Right forelimb (tissue), 1 donor: ENCODE data around the gene ZNF536.

Experiments used
- DNase-seq: peaks from one replicate; pipeline ENCODE4 v3.0.0-alpha.2; 2018

ZNF536 gene

GRCh38 chr19:30371960-30372824 lies at the start of gene ZNF536:
ZNF536 (plus strand) TSS chr19:30372384; CDS start chr19:30443563, 71,179 bp downstream.
- DNase-seq = no peak

- DNase-seq = no peak
Measured at GRCh38 chr19:30322641-30323320, 49.4 kb upstream of the ZNF536 start.

- no peak for DNase-seq
Measured at GRCh38 chr19:30323904-30324303, 48.3 kb upstream of the ZNF536 start.

- no peak for DNase-seq
Measured at GRCh38 chr19:30324982-30325381, 47.2 kb upstream of the ZNF536 start.

GRCh38 chr19:30325676-30326392 lies 46.4 kb upstream of the ZNF536 start:
- DNase-seq = no peak

- no peak for DNase-seq
Measured at GRCh38 chr19:30326393-30326710, 45.8 kb upstream of the ZNF536 start.

- DNase-seq = no peak
Measured at GRCh38 chr19:30327331-30327730, 44.9 kb upstream of the ZNF536 start.

GRCh38 chr19:30328096-30328495 lies 44.1 kb upstream of the ZNF536 start:
- no peak for DNase-seq

- no peak for DNase-seq
Measured at GRCh38 chr19:30330266-30330665, 41.9 kb upstream of the ZNF536 start.

GRCh38 chr19:30332445-30333234 lies 39.5 kb upstream of the ZNF536 start:
- DNase-seq = no peak

- no peak for DNase-seq
Measured at GRCh38 chr19:30333291-30334065, 38.7 kb upstream of the ZNF536 start.

GRCh38 chr19:30334841-30335240 lies 37.3 kb upstream of the ZNF536 start:
- DNase-seq = no peak

GRCh38 chr19:30335306-30335886 lies 36.8 kb upstream of the ZNF536 start:
- DNase-seq = no peak

- no peak for DNase-seq
Measured at GRCh38 chr19:30336290-30336689, 35.9 kb upstream of the ZNF536 start.

- DNase-seq = no peak
Measured at GRCh38 chr19:30338041-30338456, 34.1 kb upstream of the ZNF536 start.

GRCh38 chr19:30338878-30339623 lies 33.1 kb upstream of the ZNF536 start:
- DNase-seq = no peak

GRCh38 chr19:30339624-30340525 lies 32.3 kb upstream of the ZNF536 start:
- no peak for DNase-seq

GRCh38 chr19:30340771-30341561 lies 31.2 kb upstream of the ZNF536 start:
- no peak for DNase-seq
